GM12891 (cell line): ENCODE measurements around the gene LEKR1.

Experiments used
- POLR2A ChIP-seq: IDR thresholded peaks from 2 replicates; pipeline ENCODE4 v1.6.1; 2011; ENCODE audit warnings: low read depth, low read length, control low read depth
- POLR2AphosphoS5 ChIP-seq: IDR thresholded peaks from 2 replicates; pipeline ENCODE4 v1.6.1; 2011; ENCODE audit warnings: low read depth, low read length, control low read depth
- POU2F2 ChIP-seq: IDR thresholded peaks from 2 replicates; pipeline ENCODE4 v1.6.1; 2011; ENCODE audit warnings: low read depth, mild to moderate bottlenecking, control low read depth, low read length, moderate library complexity
- TAF1 ChIP-seq: IDR thresholded peaks from 2 replicates; pipeline ENCODE4 v1.6.1; 2011; ENCODE audit warnings: low read depth, low read length, control low read depth

- TF ChIP-seq POLR2A (no peak), POLR2AphosphoS5 (no peak), POU2F2 (no peak), TAF1 (no peak)
Measured at GRCh38 chr3:157073810-157074209, 247.7 kb downstream of the LEKR1 start.
